Cardiac muscle cell (in vitro differentiated cells and primary cell): ENCODE measurements around the gene ZC3H8. TPM values are rescaled to one million over a fixed set of nuclear protein-coding genes. Genes with fewer than 3 reads are reported as not detected.
A peak's percentile ranks its signal among the peaks of the same experiment; 100 is the strongest.
"Not testable (repeated sequence)": the region's sequence is repeated elsewhere in the genome, so short reads cannot be mapped to it uniquely, and the experiment has no call there.

ENCODE experiments used
- DNase-seq, 2 donors: peaks; one replicate each; pipeline versions ENCODE4 v3.0.0 to v3.0.0-alpha.2; 2010 to 2017; ENCODE audit warnings: low read depth in 1 of 2, low spot score in 1 of 2
- H3K27ac ChIP-seq: fragments of 200-600 bp; sonication (generic); 2 replicates; pipeline ENCODE4 v1.5.1; 2016
- H3K27me3 ChIP-seq: fragments of 200-600 bp; sonication (generic); 2 replicates; pipeline ENCODE4 v1.6.0; 2016; ENCODE audit warnings: control low read depth
- H3K36me3 ChIP-seq: fragments of 200-600 bp; sonication (generic); 2 replicates; pipeline ENCODE4 v1.5.1; 2016; ENCODE audit warnings: control low read depth
- H3K4me1 ChIP-seq: fragments of 200-600 bp; sonication (generic); 2 replicates; pipeline ENCODE4 v1.8.1; 2017; ENCODE audit warnings: low read depth, mild to moderate bottlenecking, mixed run types
- H3K4me3 ChIP-seq: fragments of 200-600 bp; sonication (generic); 2 replicates; pipeline ENCODE4 v1.5.1; 2016; ENCODE audit warnings: mild to moderate bottlenecking
- H3K9me3 ChIP-seq: fragments of 200-600 bp; sonication (generic); 2 replicates; pipeline ENCODE4 v1.5.1; 2017; ENCODE audit warnings: low read depth, mild to moderate bottlenecking, control low read depth
- polyA plus RNA-seq: library from polyadenylated mRNA; unstranded; fragments of >200 nt; fragmentation: Nextera tagmentation; extraction: Ambion mirVana; gene quantifications from 2 replicates; pipeline ENCODE4 v1.2.1, GENCODE V29; 2016
- total RNA-seq: library from RNA; depleted of rRNA; stranded (reverse); fragments of >200 nt; gene quantifications from 2 replicates; pipeline ENCODE4 v1.2.3, GENCODE V29; 2016
- TF ChIP-seq, protein P1 (sequence below): IDR thresholded peaks from 2 replicates; pipeline ENCODE4 v1.5.1; 2012; ENCODE audit warnings: low read depth, mild to moderate bottlenecking, low read length

Gene ZC3H8
- total and polyA plus RNA-seq, 2 experiments from 2014 or later, result 12.1 to 14.1 TPM

DNA sequence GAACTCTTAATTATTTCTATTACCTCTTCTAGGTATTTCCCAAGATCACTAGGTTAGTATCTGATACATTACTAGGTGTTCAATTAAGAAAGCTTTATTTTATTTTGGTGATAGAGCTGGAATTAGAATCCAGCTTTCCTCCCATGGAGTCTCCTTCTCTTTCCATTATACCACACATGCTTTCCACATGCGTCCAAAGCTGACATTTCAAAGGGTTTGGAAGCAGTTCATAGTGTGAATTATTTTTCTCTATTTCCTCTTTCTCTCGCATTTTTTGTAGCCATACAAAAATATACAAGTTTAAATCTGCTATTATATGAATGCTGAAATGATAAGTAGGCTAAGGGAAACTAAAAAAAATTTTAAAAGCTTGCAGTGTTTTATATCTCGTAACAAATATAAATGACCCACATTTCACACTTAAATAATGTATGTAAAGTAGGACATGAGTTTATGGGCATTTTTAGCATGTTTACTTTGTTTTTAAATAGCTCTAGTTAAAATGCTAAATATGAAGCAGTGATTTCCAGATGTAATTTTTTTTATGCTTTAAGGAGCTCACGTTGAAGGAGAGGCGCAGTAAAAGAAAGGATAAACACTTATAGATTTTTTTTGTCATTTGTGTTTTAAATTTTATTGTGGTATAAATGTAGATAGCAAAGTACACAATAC is 40.7 kb upstream of the ZC3H8 start:
- no peaks in the 10 kb centered on the region for H3K9me3 ChIP-seq
- no peaks in the 10 kb centered on the region for H3K27me3 ChIP-seq
- no peak overlapping the region for H3K27ac ChIP-seq
- H3K4me3 ChIP-seq, result no peak overlapping the region
- no peaks in the 10 kb centered on the region for H3K4me1 ChIP-seq
- no peaks in the 10 kb centered on the region for H3K36me3 ChIP-seq
- DNase-seq, result no peak
- TF ChIP-seq, protein P1, sequence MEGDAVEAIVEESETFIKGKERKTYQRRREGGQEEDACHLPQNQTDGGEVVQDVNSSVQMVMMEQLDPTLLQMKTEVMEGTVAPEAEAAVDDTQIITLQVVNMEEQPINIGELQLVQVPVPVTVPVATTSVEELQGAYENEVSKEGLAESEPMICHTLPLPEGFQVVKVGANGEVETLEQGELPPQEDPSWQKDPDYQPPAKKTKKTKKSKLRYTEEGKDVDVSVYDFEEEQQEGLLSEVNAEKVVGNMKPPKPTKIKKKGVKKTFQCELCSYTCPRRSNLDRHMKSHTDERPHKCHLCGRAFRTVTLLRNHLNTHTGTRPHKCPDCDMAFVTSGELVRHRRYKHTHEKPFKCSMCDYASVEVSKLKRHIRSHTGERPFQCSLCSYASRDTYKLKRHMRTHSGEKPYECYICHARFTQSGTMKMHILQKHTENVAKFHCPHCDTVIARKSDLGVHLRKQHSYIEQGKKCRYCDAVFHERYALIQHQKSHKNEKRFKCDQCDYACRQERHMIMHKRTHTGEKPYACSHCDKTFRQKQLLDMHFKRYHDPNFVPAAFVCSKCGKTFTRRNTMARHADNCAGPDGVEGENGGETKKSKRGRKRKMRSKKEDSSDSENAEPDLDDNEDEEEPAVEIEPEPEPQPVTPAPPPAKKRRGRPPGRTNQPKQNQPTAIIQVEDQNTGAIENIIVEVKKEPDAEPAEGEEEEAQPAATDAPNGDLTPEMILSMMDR, result no peak

DNA sequence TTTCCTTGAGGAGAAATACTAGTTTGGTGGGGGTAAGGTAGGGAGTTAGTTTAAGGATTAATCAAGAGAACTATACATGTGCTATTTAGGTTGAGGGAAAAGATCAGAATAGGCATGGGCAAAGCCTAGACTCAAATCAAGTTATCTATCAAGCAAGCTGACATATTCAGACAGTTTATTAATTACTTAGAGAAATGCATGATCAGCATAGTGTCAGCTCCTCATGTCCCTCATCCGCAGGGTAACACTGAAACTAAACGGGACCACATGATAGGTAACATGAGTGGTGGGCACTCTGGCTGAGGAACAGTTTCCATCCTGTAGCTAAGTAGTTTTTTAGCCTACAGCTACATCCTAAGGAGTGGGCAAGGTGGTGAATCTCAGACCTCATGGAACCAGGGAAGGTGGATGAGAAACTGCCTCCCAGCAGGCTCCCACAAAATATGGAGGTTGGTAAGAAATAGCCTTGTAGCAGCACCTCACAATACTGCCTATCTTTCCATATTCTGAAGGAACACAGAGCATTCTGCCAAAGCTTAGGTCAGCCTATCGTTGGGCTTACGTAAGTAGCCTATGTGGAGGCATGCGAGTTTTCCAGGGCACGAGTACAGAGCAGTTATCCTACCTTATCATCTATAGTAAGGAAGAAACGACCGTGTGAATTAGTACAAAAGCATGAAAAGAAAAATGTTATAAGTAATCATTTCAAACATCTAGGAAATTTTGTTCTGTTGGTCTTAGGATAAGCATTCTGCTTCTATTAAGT is 39.0 kb upstream of the ZC3H8 start:
- H3K27ac ChIP-seq, result no peak overlapping the region
- H3K4me1 ChIP-seq, result no peaks in the 10 kb centered on the region
- no peak overlapping the region for H3K4me3 ChIP-seq
- peak in 1 of 2 donors; percentile 60 for DNase-seq
- TF ChIP-seq, protein P1, result no peak
- no peaks in the 10 kb centered on the region for H3K9me3 ChIP-seq
- H3K36me3 ChIP-seq, result no peaks in the 10 kb centered on the region
- H3K27me3 ChIP-seq, result no peaks in the 10 kb centered on the region

DNA sequence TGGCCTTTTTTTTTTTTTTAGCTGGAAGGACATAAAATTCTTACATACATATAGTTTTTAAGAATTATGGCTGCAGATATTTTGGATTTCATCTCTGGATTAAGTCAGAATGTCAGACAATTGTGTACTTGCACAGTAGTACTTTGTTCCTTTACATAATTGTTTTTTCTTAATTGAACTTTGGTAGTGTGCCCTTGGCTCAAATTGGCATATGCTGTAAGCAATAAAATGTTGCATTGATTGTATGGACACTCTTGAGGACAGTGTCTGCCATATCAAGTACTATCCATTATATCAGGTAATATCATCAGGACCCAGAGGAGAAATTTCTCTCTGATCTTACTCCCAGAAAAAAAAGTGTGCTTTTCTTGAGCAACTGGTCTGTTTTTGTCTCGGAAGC is 35.8 kb upstream of the ZC3H8 start:
- no peak for DNase-seq
- no peaks in the 10 kb centered on the region for H3K27me3 ChIP-seq
- TF ChIP-seq, protein P1, result no peak
- H3K9me3 ChIP-seq, result no peaks in the 10 kb centered on the region
- no peaks in the 10 kb centered on the region for H3K4me1 ChIP-seq
- no peaks in the 10 kb centered on the region for H3K36me3 ChIP-seq
- no peak overlapping the region for H3K4me3 ChIP-seq
- no peak overlapping the region for H3K27ac ChIP-seq

DNA sequence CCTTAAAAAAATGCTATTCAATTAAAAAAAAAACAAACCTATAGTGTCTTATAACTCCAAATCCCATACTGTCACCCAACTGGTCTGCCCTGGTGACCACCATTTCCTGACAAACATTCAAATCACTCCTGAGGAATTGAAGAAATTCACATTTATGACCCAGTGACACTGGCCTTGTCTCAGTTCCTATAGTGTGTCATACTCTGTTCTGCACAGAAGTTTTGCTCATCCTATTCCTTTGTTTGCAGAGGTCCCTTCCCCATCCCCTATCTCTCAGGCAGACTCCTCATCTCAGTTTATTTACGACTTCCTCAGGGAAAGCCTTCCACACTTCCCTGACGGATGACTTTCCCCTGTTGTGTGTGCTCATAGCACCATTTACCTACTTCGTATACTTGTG is 35.2 kb upstream of the ZC3H8 start:
- H3K4me1 ChIP-seq, result no peaks in the 10 kb centered on the region
- H3K27me3 ChIP-seq, result no peaks in the 10 kb centered on the region
- no peak overlapping the region for H3K4me3 ChIP-seq
- no peak for DNase-seq
- TF ChIP-seq, protein P1, result no peak
- H3K27ac ChIP-seq, result no peak overlapping the region
- H3K9me3 ChIP-seq, result no peaks in the 10 kb centered on the region
- H3K36me3 ChIP-seq, result no peaks in the 10 kb centered on the region

GRCh38 chr2:112283535-112283934 is 28.7 kb upstream of the ZC3H8 start:
- H3K27me3 ChIP-seq, H3K9me3 ChIP-seq, H3K4me3 ChIP-seq, H3K4me1 ChIP-seq, H3K36me3 ChIP-seq: not testable (repeated sequence)
- peak in 1 of 2 donors; percentile 38 for DNase-seq
- peak overlapping the region; percentile 8 for H3K27ac ChIP-seq

GRCh38 chr2:112282066-112282465 is 27.2 kb upstream of the ZC3H8 start:
- H3K27ac ChIP-seq, result peak overlapping the region; percentile 59
- not testable (repeated sequence) for H3K36me3 ChIP-seq, DNase-seq, H3K4me1 ChIP-seq, H3K27me3 ChIP-seq, H3K4me3 ChIP-seq, H3K9me3 ChIP-seq
